ENCODE data around the gene UFSP2.

DNA sequence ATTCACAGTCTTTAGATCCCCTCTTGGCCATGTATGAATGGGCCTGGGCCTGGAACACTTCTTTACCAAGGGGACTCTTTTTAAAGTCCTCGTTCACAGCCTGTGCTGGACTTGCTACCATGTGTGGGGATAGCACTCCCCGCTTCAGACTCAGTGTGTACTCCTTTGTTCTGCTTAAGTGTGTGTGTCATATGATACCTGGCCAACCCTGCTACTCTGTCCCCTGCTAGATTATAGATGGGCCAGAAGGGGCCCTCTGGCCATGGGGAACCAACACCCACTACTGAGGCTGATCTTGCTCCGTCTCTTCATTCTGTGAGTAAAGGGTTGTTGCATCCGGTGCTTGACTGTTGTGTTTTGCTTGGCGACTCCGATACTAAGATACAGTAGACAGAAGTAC is 37.8 kb upstream of the UFSP2 start:
- TF ChIP-seq CTCF (IDR thresholded peaks at IDR 0.05; ENCODE audit: low read depth, low read length, poor library complexity, severe bottlenecking) (no peak), EZH2phosphoT487 (IDR thresholded peaks at IDR 0.05; ENCODE audit: borderline replicate concordance, low read length) (no peak)
